NOMO-1 (cell line): ENCODE data around the gene DOCK9.

Experiments
- DNase-seq, 2 experiments: peaks; one replicate each; lab custom pipeline; 2025; ENCODE audit not compliant: unreplicated experiment in 2 of 2; lab: John Stamatoyannopoulos, UW

DOCK9 gene

DNA sequence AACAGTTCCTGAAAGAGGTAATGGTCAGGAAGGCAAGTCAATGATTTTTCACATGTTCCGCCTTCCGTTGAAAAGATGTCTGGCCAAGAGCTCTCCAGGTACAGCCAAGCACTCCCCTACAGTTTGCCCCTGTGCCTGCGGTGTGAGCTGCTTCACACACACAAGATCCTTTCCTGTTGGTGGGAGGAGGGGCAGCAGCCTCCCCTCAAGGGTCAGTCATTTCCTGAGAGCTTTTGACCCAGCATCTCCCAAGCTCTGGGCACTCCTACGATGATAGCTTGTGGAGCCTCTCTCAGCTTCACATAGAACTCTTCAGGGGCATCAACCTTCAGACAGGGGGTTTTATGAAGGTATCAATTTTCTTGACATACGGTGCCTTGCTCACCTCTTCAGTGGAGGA is 86.9 kb downstream of the DOCK9 start:
- DNase-seq: no peak

DNA sequence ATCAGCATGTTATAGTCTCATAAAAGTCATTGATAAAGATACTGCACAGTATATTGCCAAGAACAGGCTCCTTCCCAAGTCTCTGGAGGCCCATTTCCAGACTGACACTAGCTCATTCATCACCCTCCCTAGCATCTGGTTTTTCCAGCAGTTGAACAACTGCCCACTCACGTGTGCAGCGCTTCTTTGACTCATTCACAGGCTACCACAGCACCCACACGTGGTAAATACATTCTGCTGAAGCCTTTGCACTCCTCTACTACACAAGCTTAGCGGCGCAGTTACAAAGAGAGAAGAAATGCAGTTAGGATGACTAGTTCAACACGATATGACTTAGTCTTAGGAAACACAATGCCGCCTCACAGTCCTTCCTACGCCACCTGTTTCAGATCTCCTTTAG is 87.7 kb downstream of the DOCK9 start:
- DNase-seq: no peak

- no peak for DNase-seq
Measured at GRCh38 chr13:98889419-98890085, 88.3 kb downstream of the DOCK9 start.

- no peak for DNase-seq
Measured at GRCh38 chr13:98888890-98889279, 89.0 kb downstream of the DOCK9 start.

DNA sequence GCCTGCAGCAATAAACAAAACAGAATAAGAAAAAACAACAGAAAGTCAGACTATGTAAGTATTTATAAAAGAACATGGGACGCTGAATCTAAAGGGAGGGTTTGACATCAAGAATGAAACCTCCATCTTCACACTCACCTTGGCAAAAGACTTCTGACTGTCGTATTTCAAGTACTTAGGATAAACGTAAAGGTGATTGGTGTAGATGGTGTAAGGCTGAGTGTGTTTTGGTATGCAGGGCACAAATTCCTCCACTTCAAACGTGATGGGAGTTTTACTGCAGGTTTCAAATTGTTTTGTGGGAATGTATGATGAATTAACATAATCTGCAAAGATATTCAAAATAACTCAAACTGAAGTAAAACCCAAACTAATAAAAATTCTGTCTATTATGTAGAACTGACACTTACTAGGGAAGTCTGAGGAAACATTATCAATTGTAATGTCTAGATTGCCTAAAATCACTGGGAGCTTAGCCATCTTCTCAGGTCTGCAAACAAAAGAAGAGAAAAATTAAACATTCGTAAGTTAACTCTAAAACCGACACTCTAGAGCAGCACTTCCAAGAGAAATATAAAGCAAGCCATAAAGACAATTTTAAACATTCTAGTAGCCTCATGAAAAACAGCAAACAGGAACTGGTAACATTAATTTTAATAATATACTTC is 89.5 kb downstream of the DOCK9 start:
- no peak for DNase-seq

- DNase-seq: no peak
Measured at GRCh38 chr13:98886587-98887230, 91.2 kb downstream of the DOCK9 start.

GRCh38 chr13:98885600-98885999 is 92.3 kb downstream of the DOCK9 start:
- no peak for DNase-seq

DNA sequence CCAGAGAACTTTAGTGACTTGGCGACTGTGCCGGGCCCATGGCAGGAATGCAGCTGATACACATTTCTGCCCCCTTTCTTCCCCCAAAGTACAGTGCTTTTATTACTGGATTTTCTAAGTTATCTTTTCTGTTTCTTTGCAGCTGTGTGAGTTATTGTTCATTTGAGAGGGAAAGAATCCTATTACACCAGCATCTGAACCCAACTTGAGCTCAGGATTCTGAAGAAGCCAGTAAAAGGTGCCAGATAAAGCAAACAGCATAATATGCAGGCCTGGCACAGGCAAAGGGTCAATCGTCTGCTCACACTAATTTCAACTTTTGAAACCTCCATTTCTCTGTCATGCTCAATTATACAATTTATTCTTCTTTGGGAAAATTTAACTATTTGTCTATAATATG is 93.9 kb downstream of the DOCK9 start:
- no peak for DNase-seq

DNA sequence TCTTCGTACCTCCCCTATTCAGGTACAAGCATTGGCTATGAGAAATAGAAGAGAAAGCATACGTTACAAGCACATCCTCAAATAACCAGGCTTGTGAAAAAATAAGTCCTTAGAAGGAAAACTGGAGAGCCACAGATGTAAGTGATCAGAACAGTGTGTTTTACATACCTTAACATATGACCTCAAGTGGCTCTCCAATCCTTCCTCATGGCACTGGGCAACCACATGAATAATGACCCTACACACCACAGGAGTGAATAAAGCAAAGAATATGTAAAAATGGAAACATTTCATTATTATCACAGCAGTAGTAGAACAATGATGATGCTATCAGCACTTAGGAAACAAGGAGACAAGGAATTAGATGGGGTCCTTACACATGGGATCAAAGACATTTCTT is 96.5 kb downstream of the DOCK9 start:
- DNase-seq: no peak

- no peak for DNase-seq
Measured at GRCh38 chr13:98880677-98881076, 97.2 kb downstream of the DOCK9 start.

GRCh38 chr13:98879957-98880356 is 97.9 kb downstream of the DOCK9 start:
- DNase-seq: no peak

DNA sequence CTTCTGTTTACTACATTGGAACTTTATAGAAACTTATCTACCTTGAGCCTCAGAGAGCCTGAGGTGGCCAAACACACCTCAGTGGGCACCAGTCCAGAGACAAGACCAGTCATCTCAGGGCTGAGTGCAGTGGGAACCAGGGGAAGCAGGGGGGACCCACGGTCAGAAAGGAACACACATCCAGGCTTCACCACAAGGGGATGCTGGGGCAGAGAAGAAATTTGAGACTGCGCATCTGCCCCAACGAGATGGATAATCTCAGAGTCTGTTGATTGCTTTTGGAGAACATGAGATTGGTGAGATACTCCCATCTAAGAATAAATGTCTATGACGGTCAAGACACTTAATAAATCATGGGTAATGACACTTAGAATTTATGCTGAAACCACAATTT is 98.7 kb downstream of the DOCK9 start:
- no peak for DNase-seq

DNA sequence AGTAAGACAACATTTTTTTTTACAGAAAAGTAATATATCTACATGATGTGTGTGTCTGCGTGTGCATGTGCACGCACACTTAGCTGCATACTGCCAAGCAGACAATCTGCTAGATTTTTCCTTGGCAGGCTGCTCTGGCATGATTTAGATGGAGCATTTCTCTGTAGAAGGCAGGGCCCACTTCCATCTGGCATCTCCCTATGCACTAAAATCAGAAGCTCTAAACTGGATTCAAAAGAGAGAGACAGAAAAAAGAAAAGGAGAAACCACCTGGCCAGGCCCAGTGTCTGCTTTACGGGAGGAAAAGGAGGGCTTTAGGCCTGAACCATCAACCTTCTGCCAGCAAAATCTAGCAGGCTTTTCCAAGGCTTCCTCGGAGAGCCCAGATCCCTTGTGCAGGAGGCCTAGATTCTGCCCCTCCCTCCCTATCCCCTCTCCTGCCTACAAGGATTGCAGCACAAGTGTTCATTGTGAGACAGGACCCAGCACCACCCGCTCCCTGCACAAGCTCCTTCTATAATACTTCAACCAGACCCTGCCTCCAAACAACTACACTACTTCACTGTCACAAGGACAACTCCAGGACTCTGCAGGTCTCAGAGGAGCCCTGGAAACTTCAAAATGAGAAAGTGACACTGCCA is 99.3 kb downstream of the DOCK9 start:
- no peak for DNase-seq

DNA sequence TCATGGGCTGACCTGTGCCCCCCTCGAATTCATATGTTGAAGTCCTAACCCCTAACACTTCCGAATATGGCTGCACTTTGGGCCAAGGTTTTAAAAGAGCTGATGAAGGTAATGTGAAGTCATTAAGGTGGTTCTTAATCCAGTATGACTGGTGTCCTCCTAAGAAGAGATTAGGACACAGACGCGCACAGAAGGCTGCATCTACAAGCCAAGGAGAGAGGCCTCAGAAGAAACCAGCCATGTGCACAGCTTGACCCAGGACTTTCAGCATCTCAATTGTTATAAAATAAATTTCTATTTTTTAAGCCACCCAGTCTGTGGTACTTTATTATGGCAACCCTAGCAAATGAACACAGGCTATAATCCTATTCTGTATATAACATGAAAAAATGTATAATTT is 99.9 kb downstream of the DOCK9 start:
- DNase-seq: no peak

DNA sequence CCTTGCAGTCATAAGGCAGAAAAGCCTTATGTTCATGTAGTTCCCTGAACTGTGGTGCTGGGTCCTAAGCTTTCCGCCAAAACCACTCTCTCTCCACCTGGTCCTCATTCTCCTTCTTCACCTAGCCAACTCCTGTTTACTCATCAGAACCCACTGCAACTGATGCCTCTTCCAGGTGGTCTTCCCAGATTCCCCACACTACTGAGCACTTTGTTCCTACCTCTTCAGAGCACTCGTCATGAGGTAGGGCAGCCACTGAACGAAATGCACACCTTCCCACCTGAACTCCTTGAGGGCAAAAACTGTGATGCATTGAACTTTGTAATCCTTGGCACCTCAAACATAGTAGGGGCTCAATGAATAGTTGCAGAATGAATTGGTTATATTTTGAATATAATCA is 100.4 kb downstream of the DOCK9 start:
- no peak for DNase-seq

GRCh38 chr13:98875146-98875729 is 102.6 kb downstream of the DOCK9 start:
- DNase-seq: no peak

- no peak for DNase-seq
Measured at GRCh38 chr13:98874029-98874397, 103.9 kb downstream of the DOCK9 start.

DNA sequence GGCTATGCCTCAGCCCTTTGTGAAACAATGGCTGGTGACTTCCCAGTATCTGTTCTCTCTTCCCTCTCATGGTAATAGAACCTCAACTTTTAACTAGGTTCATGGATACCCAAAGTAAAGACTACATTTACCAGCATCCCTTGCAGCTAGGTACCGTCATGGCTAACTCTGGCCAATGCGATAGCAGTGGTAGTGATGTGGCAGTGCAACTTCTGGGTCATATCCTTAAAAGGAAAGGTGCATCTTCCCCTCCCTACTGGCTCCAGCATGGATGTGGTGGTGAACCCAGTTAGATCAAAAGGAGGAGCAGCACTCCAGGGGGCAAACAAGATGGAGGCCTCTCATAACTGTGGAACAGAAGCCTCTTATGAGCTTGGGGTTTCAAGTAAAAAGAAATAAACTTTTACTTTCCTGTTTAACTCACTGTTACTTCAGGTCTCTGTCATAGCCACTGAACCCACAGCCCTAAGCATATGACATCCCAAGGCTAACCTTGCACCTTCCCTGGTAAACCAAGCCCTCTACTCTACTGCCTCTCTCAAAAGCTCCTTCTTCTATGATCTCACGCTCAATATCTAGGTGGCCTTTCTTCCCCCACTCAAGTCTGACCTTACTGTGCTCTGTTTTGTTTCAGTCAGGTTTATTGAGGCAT is 104.4 kb downstream of the DOCK9 start:
- no peak for DNase-seq

DNA sequence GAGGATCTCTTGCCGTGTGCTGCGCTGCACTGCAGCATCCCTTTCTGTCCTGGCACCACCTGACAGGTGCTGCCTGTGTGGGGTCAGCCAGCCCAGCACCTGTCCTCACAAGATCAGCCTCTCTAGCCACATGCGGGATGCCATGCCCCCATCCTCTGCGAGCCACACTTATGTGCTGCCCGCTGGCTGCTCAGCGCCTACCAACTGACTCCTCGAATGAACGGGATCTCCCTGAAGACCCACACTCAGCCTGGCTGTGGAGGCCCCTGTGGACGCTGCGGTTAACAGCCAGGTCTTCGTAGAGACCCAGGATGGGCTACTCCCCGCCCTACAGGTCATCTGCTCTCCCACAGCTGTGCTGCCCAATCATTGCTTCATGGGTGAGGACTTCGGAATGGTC is 106.1 kb downstream of the DOCK9 start:
- no peak for DNase-seq

DNA sequence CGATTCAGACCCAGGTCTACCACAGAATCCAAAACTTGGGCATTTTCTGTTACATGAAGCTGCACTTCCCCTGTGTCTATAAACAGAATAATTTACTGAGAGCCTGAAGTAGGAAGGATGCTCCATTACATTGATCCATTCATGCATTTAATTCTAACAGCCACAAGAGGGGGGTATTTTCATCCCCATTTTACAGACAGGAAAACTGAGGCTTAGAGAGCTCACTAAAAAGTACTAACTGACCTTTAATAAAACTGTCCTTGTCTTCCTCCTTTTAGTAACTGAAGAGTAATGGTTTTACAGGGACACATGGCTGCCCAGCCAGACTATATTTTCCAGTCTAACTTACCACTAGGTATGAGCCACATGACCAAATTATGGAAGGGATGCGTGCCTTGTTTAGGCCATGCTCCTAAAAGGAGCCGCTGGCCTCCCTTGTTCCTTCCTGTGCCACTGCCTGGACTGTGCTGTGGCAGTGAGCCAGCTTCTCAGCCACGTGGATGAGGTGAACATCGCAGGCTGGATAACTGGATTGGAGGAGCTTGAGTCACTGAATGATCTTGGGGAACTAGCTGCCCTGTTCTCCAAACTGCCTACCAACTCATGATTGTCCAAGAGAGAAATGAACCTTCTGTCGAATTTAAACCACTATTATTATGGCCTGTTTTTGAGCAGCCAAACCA is 108.3 kb downstream of the DOCK9 start:
- no peak for DNase-seq
